Glutamatergic neuron (in vitro differentiated cells): ENCODE data around the gene C19orf73. TPM values are rescaled to one million over a fixed set of nuclear protein-coding genes. Genes with fewer than 3 reads are reported as not detected.

Experiments used
- DNase-seq: peaks from one replicate; pipeline ENCODE4 v3.0.0; 2022
- H3K27ac Mint-ChIP-seq: one replicate; pipeline ENCODE4 v1.8.0; 2020; ENCODE audit warnings: mild to moderate bottlenecking, mixed read lengths, inconsistent platforms; ENCODE audit not compliant: unreplicated experiment
- H3K27me3 Mint-ChIP-seq: one replicate; pipeline ENCODE4 v1.8.0; 2020; ENCODE audit warnings: mild to moderate bottlenecking, moderate library complexity, mixed read lengths, inconsistent platforms; ENCODE audit not compliant: unreplicated experiment
- H3K36me3 Mint-ChIP-seq: one replicate; pipeline ENCODE4 v1.8.0; 2020; ENCODE audit warnings: mild to moderate bottlenecking, mixed read lengths, inconsistent platforms; ENCODE audit not compliant: unreplicated experiment
- H3K4me1 Mint-ChIP-seq: one replicate; pipeline ENCODE4 v1.8.0; 2020; ENCODE audit warnings: mild to moderate bottlenecking, low read depth, mixed read lengths, inconsistent platforms; ENCODE audit not compliant: unreplicated experiment
- H3K4me3 Mint-ChIP-seq: one replicate; pipeline ENCODE4 v1.8.0; 2020; ENCODE audit warnings: mild to moderate bottlenecking, mixed read lengths, inconsistent platforms; ENCODE audit not compliant: unreplicated experiment
- H3K9me3 Mint-ChIP-seq: one replicate; pipeline ENCODE4 v1.8.0; 2020; ENCODE audit warnings: mild to moderate bottlenecking, moderate library complexity, mixed read lengths, inconsistent platforms; ENCODE audit not compliant: unreplicated experiment
- total RNA-seq: library from RNA; stranded (reverse); fragmentation: NEBNext Ultra II Directional; extraction: Animal tissue kit (Norgen Biotek cat#: 25700); gene quantifications from one replicate; pipeline ENCODE4 v1.2.1, GENCODE V29; 2021; ENCODE audit not compliant: unreplicated experiment
- TF ChIP-seq, protein P1 (sequence below): fragments of 200-600 bp; sonication (generic); IDR thresholded peaks from one replicate; pipeline ENCODE4 v1.5.0; 2021; ENCODE audit not compliant: partially characterized antibody, unreplicated experiment

The C19orf73 gene
- total RNA-seq, 1 donor from 2014 or later = 3.2 TPM

DNA sequence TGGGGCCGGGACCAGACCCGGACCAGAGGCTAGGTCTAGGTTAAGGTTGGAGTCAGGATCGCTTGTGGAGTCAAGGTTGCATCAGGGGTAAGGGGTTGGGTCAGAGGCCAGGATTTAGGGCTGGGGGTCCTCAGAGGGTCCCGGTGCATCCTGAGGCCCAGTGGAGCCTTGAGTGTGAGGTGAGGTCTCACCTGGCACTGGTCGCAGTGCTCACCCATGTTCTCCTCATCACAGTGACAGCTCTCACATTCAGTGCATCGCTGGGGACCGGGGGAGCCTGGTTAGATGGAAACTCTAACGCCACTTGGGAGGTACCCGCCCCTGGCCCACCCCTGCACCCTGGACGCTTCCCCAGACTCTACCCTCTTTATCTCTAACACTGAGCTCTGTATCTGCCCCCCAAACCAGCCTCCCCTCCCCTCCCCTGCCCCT is 33.2 kb upstream of the C19orf73 start:
- Mint-ChIP-seq H3K4me3 (no peak overlapping the region), H3K27me3 (peaks cover 21% of the 10 kb centered on the region)
- DNase-seq = no peak

GRCh38 chr19:49151267-49152118 is 32.5 kb upstream of the C19orf73 start:
- peaks cover 15% of the 10 kb centered on the region for H3K4me1 Mint-ChIP-seq
- peaks cover 23% of the 10 kb centered on the region for H3K27me3 Mint-ChIP-seq
- H3K36me3 Mint-ChIP-seq = peaks cover 10% of the 10 kb centered on the region
- DNase-seq = peak; percentile 79
- H3K27ac Mint-ChIP-seq = peak overlapping the region; percentile 68
- peak overlapping the region; percentile 81 for H3K4me3 Mint-ChIP-seq
- peaks cover 20% of the 10 kb centered on the region for H3K9me3 Mint-ChIP-seq
- TF ChIP-seq, protein P1, sequence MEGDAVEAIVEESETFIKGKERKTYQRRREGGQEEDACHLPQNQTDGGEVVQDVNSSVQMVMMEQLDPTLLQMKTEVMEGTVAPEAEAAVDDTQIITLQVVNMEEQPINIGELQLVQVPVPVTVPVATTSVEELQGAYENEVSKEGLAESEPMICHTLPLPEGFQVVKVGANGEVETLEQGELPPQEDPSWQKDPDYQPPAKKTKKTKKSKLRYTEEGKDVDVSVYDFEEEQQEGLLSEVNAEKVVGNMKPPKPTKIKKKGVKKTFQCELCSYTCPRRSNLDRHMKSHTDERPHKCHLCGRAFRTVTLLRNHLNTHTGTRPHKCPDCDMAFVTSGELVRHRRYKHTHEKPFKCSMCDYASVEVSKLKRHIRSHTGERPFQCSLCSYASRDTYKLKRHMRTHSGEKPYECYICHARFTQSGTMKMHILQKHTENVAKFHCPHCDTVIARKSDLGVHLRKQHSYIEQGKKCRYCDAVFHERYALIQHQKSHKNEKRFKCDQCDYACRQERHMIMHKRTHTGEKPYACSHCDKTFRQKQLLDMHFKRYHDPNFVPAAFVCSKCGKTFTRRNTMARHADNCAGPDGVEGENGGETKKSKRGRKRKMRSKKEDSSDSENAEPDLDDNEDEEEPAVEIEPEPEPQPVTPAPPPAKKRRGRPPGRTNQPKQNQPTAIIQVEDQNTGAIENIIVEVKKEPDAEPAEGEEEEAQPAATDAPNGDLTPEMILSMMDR = no peak

More for the DNA sequence above, 33.2 kb upstream of the C19orf73 start:
- Mint-ChIP-seq H3K4me1 (peaks cover 15% of the 10 kb centered on the region), H3K27ac (no peak overlapping the region), H3K9me3 (peaks cover 18% of the 10 kb centered on the region), H3K36me3 (peaks cover 10% of the 10 kb centered on the region)
- TF ChIP-seq, protein P1 = no peak

GRCh38 chr19:49150944-49151243 is 32.0 kb upstream of the C19orf73 start:
- peaks cover 23% of the 10 kb centered on the region for H3K27me3 Mint-ChIP-seq
- H3K4me1 Mint-ChIP-seq = peaks cover 13% of the 10 kb centered on the region
- TF ChIP-seq, protein P1 = no peak
- H3K27ac Mint-ChIP-seq = no peak overlapping the region
- no peak for DNase-seq
- peak overlapping the region; percentile 81 for H3K4me3 Mint-ChIP-seq
- H3K9me3 Mint-ChIP-seq = peaks cover 22% of the 10 kb centered on the region
- peaks cover 10% of the 10 kb centered on the region for H3K36me3 Mint-ChIP-seq

DNA sequence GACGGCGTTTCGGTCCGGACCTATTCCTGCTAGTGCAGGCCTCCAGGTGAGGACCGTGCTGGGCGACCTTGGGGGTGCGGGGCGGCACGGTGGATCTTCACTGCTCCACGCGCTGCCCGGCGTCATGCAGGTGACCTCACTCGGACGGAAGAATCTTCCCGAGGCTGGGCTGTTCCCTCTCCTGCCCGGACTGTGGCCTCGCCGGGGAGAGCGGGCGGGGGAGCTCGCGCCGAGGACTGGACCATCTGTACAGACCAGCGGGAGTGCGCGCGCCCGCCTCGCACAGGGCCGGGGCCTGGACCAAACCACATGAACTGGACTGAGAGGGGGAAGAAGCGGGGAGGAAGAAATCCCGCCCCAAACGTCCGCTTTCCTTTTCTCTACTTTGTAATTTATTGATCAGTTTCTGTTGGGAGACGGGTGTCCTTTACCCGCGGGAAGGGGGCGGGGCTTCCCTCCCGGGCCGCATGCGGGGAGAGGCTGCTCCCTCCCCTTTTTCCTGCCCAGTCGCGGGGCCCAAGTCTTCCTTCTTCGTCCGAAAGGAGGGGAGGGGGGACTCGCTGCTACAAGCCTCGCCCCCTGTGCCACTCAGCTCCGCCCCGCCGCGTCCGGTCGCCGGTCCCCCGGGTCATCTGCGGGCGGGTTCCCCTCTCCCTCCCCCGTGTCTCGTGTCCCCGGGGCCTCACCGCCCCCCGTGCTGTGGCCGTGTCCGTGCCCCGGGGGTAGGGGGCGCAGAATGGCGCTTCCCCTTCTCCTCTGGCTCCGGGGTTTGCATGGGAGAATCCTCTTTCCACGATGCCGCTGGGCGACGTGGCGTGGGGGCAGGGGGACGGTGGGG is 31.4 kb upstream of the C19orf73 start:
- peaks cover 26% of the 10 kb centered on the region for H3K9me3 Mint-ChIP-seq
- H3K4me1 Mint-ChIP-seq = peaks cover 14% of the 10 kb centered on the region
- H3K27ac Mint-ChIP-seq = peak overlapping the region; percentile 89
- peaks cover 25% of the 10 kb centered on the region for H3K27me3 Mint-ChIP-seq
- TF ChIP-seq, protein P1 = no peak
- DNase-seq = peak; percentile 94
- peaks cover 10% of the 10 kb centered on the region for H3K36me3 Mint-ChIP-seq
- H3K4me3 Mint-ChIP-seq = peak overlapping the region; percentile 96
